DOHH2 (cell line): Measurements from ENCODE around the gene RFX4.

Experiments used
- H3F3A ChIP-seq: fragments of 200-600 bp; sonication (generic), shearing (Covaris generic); 2 replicates; pipeline ENCODE4 v1.6.0; 2016; ENCODE audit warnings: antibody characterized with exemption, mild to moderate bottlenecking; ENCODE audit not compliant: control insufficient read depth, insufficient read depth
- H3K27ac ChIP-seq: fragments of 200-600 bp; sonication (generic); 2 replicates; pipeline ENCODE4 v1.5.1; 2014; ENCODE audit warnings: low read depth, mild to moderate bottlenecking, low read length, moderate library complexity
- H3K27me3 ChIP-seq: fragments of 200-600 bp; sonication (generic); 2 replicates; pipeline ENCODE4 v1.6.1; 2014; ENCODE audit warnings: mild to moderate bottlenecking, low read length, mixed read lengths; ENCODE audit not compliant: control insufficient read depth
- H3K36me3 ChIP-seq: fragments of 200-600 bp; sonication (generic); 2 replicates; pipeline ENCODE4 v1.6.1; 2014; ENCODE audit warnings: mild to moderate bottlenecking, low read length, moderate library complexity, mixed read lengths; ENCODE audit not compliant: control insufficient read depth
- H3K4me1 ChIP-seq: fragments of 200-600 bp; sonication (generic); 2 replicates; pipeline ENCODE4 v1.6.1; 2014; ENCODE audit warnings: mild to moderate bottlenecking, low read length, mixed read lengths; ENCODE audit not compliant: control insufficient read depth
- H3K4me2 ChIP-seq: fragments of 200-600 bp; sonication (generic); 2 replicates; pipeline ENCODE4 v1.6.0; 2014; ENCODE audit warnings: mild to moderate bottlenecking, low read length, moderate library complexity
- H3K4me3 ChIP-seq: fragments of 200-600 bp; sonication (generic); 2 replicates; pipeline ENCODE4 v1.5.1; 2014; ENCODE audit warnings: mild to moderate bottlenecking, low read length, mixed read lengths
- H3K79me2 ChIP-seq: fragments of 200-600 bp; sonication (generic); 2 replicates; pipeline ENCODE4 v1.6.1; 2014; ENCODE audit warnings: mild to moderate bottlenecking, low read length, mixed read lengths; ENCODE audit not compliant: control insufficient read depth
- H3K9me2 ChIP-seq: fragments of 200-600 bp; sonication (generic); replicated peaks from 2 replicates; pipeline ENCODE4 v1.6.1; 2014; ENCODE audit warnings: mild to moderate bottlenecking, low read length, mixed read lengths; ENCODE audit not compliant: control insufficient read depth
- H3K9me3 ChIP-seq: fragments of 200-600 bp; sonication (generic); 2 replicates; pipeline ENCODE4 v1.6.1; 2014; ENCODE audit warnings: antibody characterized with exemption, low read length, mixed read lengths; ENCODE audit not compliant: control insufficient read depth, insufficient read depth
- H4K20me1 ChIP-seq: fragments of 200-600 bp; sonication (generic); 2 replicates; pipeline ENCODE4 v1.6.0; 2014; ENCODE audit warnings: low read depth, mild to moderate bottlenecking, antibody characterized with exemption, low read length, moderate library complexity; ENCODE audit not compliant: control insufficient read depth, insufficient read depth
- CTCF ChIP-seq: fragments of 200-600 bp; sonication (generic); IDR thresholded peaks from one replicate; pipeline ENCODE4 v1.5.1; 2014; ENCODE audit warnings: antibody characterized with exemption, mild to moderate bottlenecking, low read depth, low read length; ENCODE audit not compliant: poor library complexity, severe bottlenecking
- EZH2phosphoT487 ChIP-seq: fragments of 200-600 bp; sonication (generic); IDR thresholded peaks from 2 replicates; pipeline ENCODE4 v1.6.1; 2017; ENCODE audit warnings: borderline replicate concordance, mild to moderate bottlenecking, antibody characterized with exemption, low read length, moderate library complexity, mixed read lengths

Gene RFX4

DNA sequence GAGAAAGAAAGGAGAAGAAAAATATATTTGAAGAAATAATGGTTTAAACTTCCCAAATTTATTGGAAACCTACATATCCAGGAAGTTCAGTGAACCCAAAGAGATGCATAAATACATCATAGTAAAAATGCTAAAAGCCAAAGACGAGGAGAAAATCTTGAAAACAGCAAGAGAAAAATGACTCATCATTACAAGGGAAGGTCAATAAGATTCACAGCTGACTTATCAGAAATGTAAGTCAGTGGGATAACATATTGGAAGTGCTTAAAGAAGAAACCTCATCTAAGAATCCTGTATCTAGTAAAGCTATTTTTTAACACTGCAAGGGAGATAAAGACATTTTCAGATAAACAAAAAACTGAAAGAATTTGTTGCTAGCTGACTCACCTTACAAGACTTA, 211.6 kb downstream of the RFX4 start:
- Histone ChIP-seq H3F3A (0 out of 2 replicates have a peak, but pooled peaks cover 4% of the 10 kb centered on the region), H3K4me1 (peaks cover 16% of the 10 kb centered on the region), H3K36me3 (no peaks in the 10 kb centered on the region; the same call in none of the 2 replicates), H3K9me2 (no peaks in the 10 kb centered on the region; the same call in 1 of the 2 replicates), H3K9me3 (no peaks in the 10 kb centered on the region), H3K79me2 (no peaks in the 10 kb centered on the region), H4K20me1 (no peaks in the 10 kb centered on the region), H3K27ac (no peak overlapping the region), H3K27me3 (no peaks in the 10 kb centered on the region), H3K4me3 (no peak overlapping the region), H3K4me2 (no peak overlapping the region)
- TF ChIP-seq EZH2phosphoT487 = no peak
- no peak for TF ChIP-seq CTCF

GRCh38 chr12:106801167-106801708, 218.4 kb downstream of the RFX4 start:
- Histone ChIP-seq H3K79me2 (no peaks in the 10 kb centered on the region), H3K27me3 (no peaks in the 10 kb centered on the region), H3F3A (no peaks in the 10 kb centered on the region), H3K4me2 (no peak overlapping the region), H4K20me1 (no peaks in the 10 kb centered on the region), H3K9me2 (no peaks in the 10 kb centered on the region), H3K27ac (no peak overlapping the region), H3K9me3 (no peaks in the 10 kb centered on the region), H3K36me3 (no peaks in the 10 kb centered on the region), H3K4me3 (no peak overlapping the region), H3K4me1 (peaks cover 7% of the 10 kb centered on the region)
- no peak for TF ChIP-seq EZH2phosphoT487
- no peak for TF ChIP-seq CTCF

DNA sequence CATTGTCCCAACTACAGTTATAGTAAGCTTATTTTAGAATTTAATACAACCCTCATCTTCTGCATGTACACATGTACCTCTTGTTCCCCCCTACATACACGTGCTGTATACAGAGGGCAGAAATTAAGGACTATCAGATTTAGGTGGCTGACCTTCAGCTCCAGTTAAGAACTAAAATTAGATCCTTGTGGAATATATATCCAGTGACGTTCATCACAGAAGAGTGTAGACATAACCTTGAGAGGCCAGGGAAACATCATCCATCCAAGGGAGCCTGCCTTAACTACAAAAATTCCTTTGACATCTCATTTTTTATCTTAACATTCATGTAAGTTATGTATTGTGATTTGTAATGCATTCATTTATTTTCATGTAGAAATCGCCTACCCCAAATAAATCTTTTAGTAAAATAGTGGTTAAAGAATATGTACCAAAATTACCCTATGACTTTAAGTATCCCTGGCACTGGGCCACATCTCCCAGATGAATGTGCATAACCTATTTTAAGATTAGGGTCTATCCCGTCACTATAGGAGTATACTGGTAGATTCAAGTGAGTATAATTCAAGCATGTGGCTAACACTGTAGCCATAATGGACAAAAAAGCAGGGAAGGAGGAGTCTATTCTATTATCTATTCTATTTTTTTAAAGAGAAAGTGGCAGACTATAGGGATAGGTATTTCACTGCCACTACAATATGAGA, 219.2 kb downstream of the RFX4 start:
- no peak overlapping the region for H3K4me2 ChIP-seq
- H3K27ac ChIP-seq = no peak overlapping the region
- no peaks in the 10 kb centered on the region for H3K27me3 ChIP-seq
- no peaks in the 10 kb centered on the region for H3K9me2 ChIP-seq
- no peaks in the 10 kb centered on the region for H3K79me2 ChIP-seq
- H3K9me3 ChIP-seq = no peaks in the 10 kb centered on the region
- no peaks in the 10 kb centered on the region for H3K36me3 ChIP-seq
- no peak overlapping the region for H3K4me3 ChIP-seq
- TF ChIP-seq EZH2phosphoT487 (no peak), CTCF (no peak)
- H3K4me1 ChIP-seq = peaks cover 7% of the 10 kb centered on the region
- H4K20me1 ChIP-seq = no peaks in the 10 kb centered on the region
- no peaks in the 10 kb centered on the region for H3F3A ChIP-seq
